Measurements from ENCODE around the gene VPS41.

The VPS41 gene

DNA sequence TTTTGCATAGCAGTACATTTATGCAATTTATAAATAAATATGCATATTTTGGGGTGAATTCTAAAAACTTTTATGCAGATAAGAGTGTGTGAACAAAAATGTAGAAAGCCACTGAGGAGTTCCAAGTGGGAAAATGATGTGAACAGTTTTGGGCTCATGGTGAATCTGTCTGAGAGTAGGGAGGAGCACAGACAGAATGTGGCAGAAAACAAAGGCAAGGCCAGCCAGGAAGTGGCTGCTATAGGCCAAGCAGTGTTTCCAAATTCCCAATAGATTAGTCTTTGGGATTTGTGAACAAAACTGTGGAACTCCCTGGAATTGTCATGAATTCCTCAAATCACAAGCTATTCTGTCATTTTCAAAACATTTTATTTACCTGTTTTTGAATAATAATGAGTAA lies 204.2 kb downstream of the VPS41 start:
- H3K36me3 ChIP-seq (ENCODE audit: insufficient read depth, low read length), result no peaks in the 10 kb centered on the region
- H3K27me3 ChIP-seq (ENCODE audit: insufficient read depth, low read length), result no peaks in the 10 kb centered on the region
- no peak overlapping the region for H2AFZ ChIP-seq (ENCODE audit: low read depth, low read length)
- H3K9me3 ChIP-seq (ENCODE audit: low read length), result no peaks in the 10 kb centered on the region
- H3K4me1 ChIP-seq (ENCODE audit: insufficient read depth, low read length), result no peaks in the 10 kb centered on the region
- H3K4me3 ChIP-seq (ENCODE audit: low read length), result no peak overlapping the region

DNA sequence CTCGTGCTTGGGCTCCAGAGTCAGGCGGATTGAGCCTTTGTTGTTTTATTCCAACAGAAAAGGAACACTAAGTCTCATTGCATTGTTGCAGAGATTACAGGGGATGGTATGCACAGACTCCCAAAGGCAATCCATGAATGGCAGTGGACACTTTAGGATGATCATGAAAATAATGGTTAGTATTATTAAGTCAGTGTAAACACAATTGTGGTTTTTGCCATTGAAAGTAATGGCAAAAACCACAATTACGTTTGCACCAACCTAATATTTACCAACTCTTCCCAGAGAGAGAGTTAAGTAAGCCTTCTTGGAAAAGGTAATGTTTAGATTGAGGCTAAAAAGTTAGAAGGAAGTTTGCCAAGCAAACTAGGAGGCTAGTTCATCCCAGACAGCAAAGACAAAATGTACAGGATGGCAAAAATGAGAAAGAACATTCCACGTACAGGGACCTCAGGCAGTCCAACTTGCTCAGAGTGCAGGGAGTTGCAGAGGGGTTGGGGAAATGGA lies 204.9 kb downstream of the VPS41 start:
- no peak overlapping the region for H2AFZ ChIP-seq (ENCODE audit: low read depth, low read length)
- H3K27me3 ChIP-seq (ENCODE audit: insufficient read depth, low read length), result no peaks in the 10 kb centered on the region
- no peaks in the 10 kb centered on the region for H3K9me3 ChIP-seq (ENCODE audit: low read length)
- H3K4me1 ChIP-seq (ENCODE audit: insufficient read depth, low read length), result no peaks in the 10 kb centered on the region
- no peaks in the 10 kb centered on the region for H3K36me3 ChIP-seq (ENCODE audit: insufficient read depth, low read length)
- no peak overlapping the region for H3K4me3 ChIP-seq (ENCODE audit: low read length)

GRCh38 chr7:38703093-38703492 lies 205.9 kb downstream of the VPS41 start:
- no peak overlapping the region for H2AFZ ChIP-seq (ENCODE audit: low read depth, low read length)
- H3K36me3 ChIP-seq (ENCODE audit: insufficient read depth, low read length), result no peaks in the 10 kb centered on the region
- no peaks in the 10 kb centered on the region for H3K4me1 ChIP-seq (ENCODE audit: insufficient read depth, low read length)
- no peaks in the 10 kb centered on the region for H3K27me3 ChIP-seq (ENCODE audit: insufficient read depth, low read length)
- no peaks in the 10 kb centered on the region for H3K9me3 ChIP-seq (ENCODE audit: low read length)
- no peak overlapping the region for H3K4me3 ChIP-seq (ENCODE audit: low read length)

DNA sequence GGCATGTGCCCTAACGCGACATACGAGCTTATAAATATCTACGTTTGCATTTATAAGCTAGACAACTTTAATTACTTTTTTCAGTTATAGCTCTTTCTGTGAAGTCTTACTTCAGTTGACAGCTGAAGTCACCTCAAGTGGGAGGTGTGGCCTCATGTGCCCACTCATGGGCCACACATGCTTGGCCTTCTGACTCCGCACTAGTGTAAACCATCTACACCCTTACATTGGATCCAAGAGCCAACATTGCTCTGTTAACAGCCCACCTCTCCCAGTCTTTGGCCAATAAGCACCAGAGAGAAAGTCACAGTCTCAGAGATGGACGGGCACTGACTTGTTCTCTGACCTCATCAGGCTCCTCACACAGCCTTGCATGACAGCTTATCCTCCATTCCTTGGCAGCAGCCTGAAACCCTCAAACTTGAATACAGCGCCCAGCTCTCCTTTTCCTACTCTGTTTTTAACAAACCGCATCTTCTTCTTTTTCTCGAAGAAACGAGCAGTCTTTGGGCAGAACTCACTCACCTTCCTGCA lies 206.9 kb downstream of the VPS41 start:
- Histone ChIP-seq H2AFZ (ENCODE audit: low read depth, low read length) (no peak overlapping the region), H3K27me3 (ENCODE audit: insufficient read depth, low read length) (no peaks in the 10 kb centered on the region), H3K9me3 (ENCODE audit: low read length) (no peaks in the 10 kb centered on the region), H3K36me3 (ENCODE audit: insufficient read depth, low read length) (no peaks in the 10 kb centered on the region), H3K4me1 (ENCODE audit: insufficient read depth, low read length) (no peaks in the 10 kb centered on the region), H3K4me3 (ENCODE audit: low read length) (no peak overlapping the region)

GRCh38 chr7:38700116-38700515 lies 208.9 kb downstream of the VPS41 start:
- H3K4me1 ChIP-seq (ENCODE audit: insufficient read depth, low read length), result no peaks in the 10 kb centered on the region
- H3K4me3 ChIP-seq (ENCODE audit: low read length), result no peak overlapping the region
- no peak overlapping the region for H2AFZ ChIP-seq (ENCODE audit: low read depth, low read length)
- no peaks in the 10 kb centered on the region for H3K27me3 ChIP-seq (ENCODE audit: insufficient read depth, low read length)
- peaks cover 2% of the 10 kb centered on the region for H3K9me3 ChIP-seq (ENCODE audit: low read length)
- no peaks in the 10 kb centered on the region for H3K36me3 ChIP-seq (ENCODE audit: insufficient read depth, low read length)

DNA sequence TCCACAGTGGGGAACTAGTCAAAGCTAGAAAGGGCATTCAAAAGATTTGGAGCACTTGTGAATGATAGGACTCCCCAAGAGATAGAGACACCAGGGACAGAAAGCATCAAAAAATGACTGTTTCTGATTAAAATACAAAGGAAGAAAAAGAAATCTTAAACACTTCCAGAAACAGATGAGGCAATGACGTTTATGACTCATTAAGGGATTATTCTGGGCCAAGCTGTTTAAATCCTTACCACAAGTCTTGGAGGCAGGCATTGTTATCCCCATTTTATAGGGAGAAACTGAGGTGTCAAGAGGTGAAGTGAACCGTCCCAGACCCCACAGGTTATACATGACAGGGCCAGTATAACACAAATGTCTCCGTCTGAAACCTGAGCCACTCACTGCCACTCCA lies 209.5 kb downstream of the VPS41 start:
- Histone ChIP-seq H3K4me3 (ENCODE audit: low read length) (no peak overlapping the region), H3K4me1 (ENCODE audit: insufficient read depth, low read length) (no peaks in the 10 kb centered on the region), H3K36me3 (ENCODE audit: insufficient read depth, low read length) (no peaks in the 10 kb centered on the region), H2AFZ (ENCODE audit: low read depth, low read length) (no peak overlapping the region), H3K27me3 (ENCODE audit: insufficient read depth, low read length) (no peaks in the 10 kb centered on the region), H3K9me3 (ENCODE audit: low read length) (peaks cover 2% of the 10 kb centered on the region)

DNA sequence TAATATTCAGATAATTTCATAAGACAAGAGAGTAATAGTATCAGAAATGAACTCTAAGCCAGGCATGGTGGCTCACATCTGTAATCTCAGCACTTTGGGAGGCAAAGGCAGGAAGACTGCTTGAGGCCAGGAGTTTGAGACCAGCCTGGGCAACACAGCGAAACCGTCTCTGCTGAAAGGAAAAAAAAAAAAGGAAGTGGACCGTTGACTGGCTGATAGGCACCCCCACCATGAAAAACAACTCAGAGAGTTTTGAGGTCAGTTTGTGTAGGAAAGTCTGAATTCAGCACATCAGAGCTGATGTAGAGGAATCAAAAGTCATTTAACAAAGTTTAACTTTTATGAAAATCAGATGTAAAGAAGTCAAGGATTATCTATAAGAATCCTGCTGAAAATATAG lies 214.7 kb downstream of the VPS41 start:
- Histone ChIP-seq H3K27me3 (ENCODE audit: insufficient read depth, low read length) (no peaks in the 10 kb centered on the region), H3K4me3 (ENCODE audit: low read length) (no peak overlapping the region), H3K4me1 (ENCODE audit: insufficient read depth, low read length) (no peaks in the 10 kb centered on the region), H3K9me3 (ENCODE audit: low read length) (peaks cover 2% of the 10 kb centered on the region), H2AFZ (ENCODE audit: low read depth, low read length) (no peak overlapping the region), H3K36me3 (ENCODE audit: insufficient read depth, low read length) (no peaks in the 10 kb centered on the region)

DNA sequence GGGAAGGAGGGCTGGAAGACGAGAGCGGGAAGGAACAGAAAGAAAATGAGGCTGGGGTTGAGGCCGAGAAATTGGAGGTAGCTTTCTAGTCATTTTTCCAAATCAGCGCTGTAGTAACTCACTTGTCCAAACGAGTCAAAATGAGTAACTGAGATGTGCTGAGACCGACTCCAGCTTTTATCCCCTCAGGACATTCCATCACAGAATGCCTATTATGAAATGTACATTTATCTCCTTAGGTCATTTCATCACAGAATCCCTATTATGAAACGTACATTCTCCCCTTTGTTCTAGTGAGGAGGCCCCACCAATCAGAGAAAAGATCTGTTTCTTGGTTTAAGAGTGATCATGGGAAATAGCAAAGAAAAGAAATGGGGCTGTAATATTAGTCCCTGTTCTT lies 222.1 kb downstream of the VPS41 start:
- H2AFZ ChIP-seq (ENCODE audit: low read depth, low read length), result no peak overlapping the region
- H3K27me3 ChIP-seq (ENCODE audit: insufficient read depth, low read length), result no peaks in the 10 kb centered on the region
- H3K36me3 ChIP-seq (ENCODE audit: insufficient read depth, low read length), result no peaks in the 10 kb centered on the region
- H3K4me3 ChIP-seq (ENCODE audit: low read length), result no peak overlapping the region
- no peaks in the 10 kb centered on the region for H3K4me1 ChIP-seq (ENCODE audit: insufficient read depth, low read length)
- H3K9me3 ChIP-seq (ENCODE audit: low read length), result no peaks in the 10 kb centered on the region

- H3K9me3 ChIP-seq (ENCODE audit: low read length), result no peaks in the 10 kb centered on the region
- H3K27me3 ChIP-seq (ENCODE audit: insufficient read depth, low read length), result no peaks in the 10 kb centered on the region
- H3K36me3 ChIP-seq (ENCODE audit: insufficient read depth, low read length), result no peaks in the 10 kb centered on the region
- no peak overlapping the region for H2AFZ ChIP-seq (ENCODE audit: low read depth, low read length)
- no peak overlapping the region for H3K4me3 ChIP-seq (ENCODE audit: low read length)
- no peaks in the 10 kb centered on the region for H3K4me1 ChIP-seq (ENCODE audit: insufficient read depth, low read length)
Observed at GRCh38 chr7:38685851-38686250, 223.1 kb downstream of the VPS41 start.

DNA sequence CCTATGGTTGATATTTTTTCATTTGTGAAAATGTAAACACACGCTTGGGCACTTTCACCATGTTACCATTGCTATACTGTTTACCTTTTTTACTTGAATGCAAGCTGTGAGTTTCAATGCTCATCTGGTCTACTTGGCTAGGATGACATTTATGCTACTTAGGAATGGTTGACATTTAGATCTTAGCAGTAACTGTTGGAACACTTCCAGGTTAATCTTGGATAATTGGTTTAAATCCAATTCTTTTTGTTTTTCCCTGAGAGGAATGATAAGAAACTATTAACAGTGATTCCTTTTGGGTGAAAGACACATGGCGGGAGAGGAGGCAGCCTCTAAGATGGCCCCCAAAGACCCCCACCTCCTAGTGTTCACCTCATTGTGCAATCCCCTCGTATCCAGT lies 226.4 kb downstream of the VPS41 start:
- H3K4me3 ChIP-seq (ENCODE audit: low read length), result no peak overlapping the region
- H3K27me3 ChIP-seq (ENCODE audit: insufficient read depth, low read length), result no peaks in the 10 kb centered on the region
- H3K36me3 ChIP-seq (ENCODE audit: insufficient read depth, low read length), result no peaks in the 10 kb centered on the region
- no peaks in the 10 kb centered on the region for H3K4me1 ChIP-seq (ENCODE audit: insufficient read depth, low read length)
- no peaks in the 10 kb centered on the region for H3K9me3 ChIP-seq (ENCODE audit: low read length)
- H2AFZ ChIP-seq (ENCODE audit: low read depth, low read length), result no peak overlapping the region

DNA sequence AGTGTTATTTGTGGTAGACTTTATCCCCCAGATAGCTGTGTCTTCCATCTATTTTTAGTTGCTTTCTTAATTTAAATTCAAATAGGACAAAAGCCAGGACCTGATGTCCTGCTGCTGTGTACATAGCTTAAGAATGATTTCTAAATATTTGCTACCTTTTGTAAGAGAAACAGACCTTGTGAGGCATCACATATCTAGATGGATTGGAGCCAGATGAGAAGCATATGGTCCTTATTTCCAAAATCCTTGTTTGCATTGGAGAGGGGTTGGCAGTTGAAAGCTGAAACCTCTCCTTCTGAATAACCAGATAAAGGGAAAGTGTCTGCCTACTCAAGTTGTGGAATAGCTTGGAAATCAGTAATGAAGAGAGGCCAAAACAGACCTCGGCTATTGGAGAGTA lies 227.1 kb downstream of the VPS41 start:
- Histone ChIP-seq H3K36me3 (ENCODE audit: insufficient read depth, low read length) (no peaks in the 10 kb centered on the region), H3K4me3 (ENCODE audit: low read length) (no peak overlapping the region), H2AFZ (ENCODE audit: low read depth, low read length) (no peak overlapping the region), H3K27me3 (ENCODE audit: insufficient read depth, low read length) (no peaks in the 10 kb centered on the region), H3K9me3 (ENCODE audit: low read length) (no peaks in the 10 kb centered on the region), H3K4me1 (ENCODE audit: insufficient read depth, low read length) (no peaks in the 10 kb centered on the region)

DNA sequence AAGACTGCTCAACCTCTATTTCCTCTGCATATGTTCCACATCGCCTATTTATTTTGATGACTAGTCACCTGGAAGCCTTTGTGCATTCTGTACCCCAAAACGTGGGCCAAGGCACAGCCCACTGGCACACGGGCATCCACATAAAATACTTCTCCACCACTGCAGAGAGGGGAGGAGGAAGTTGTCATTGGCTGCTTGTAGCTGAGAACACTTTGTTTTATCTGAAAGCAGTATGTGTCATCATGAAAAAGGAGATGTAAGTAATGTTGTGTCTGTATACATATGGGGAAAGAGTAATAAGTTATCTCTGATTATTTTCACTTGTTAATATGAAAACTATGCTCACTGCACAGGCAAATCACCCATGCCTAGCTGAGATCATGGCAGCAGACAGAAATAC lies 229.6 kb downstream of the VPS41 start:
- no peaks in the 10 kb centered on the region for H3K4me1 ChIP-seq (ENCODE audit: insufficient read depth, low read length)

GRCh38 chr7:38678698-38679054 lies 230.3 kb downstream of the VPS41 start:
- no peaks in the 10 kb centered on the region for H3K36me3 ChIP-seq (ENCODE audit: insufficient read depth, low read length)
- no peaks in the 10 kb centered on the region for H3K9me3 ChIP-seq (ENCODE audit: low read length)
- H3K4me3 ChIP-seq (ENCODE audit: low read length), result no peak overlapping the region
- H2AFZ ChIP-seq (ENCODE audit: low read depth, low read length), result no peak overlapping the region
- H3K4me1 ChIP-seq (ENCODE audit: insufficient read depth, low read length), result no peaks in the 10 kb centered on the region
- no peaks in the 10 kb centered on the region for H3K27me3 ChIP-seq (ENCODE audit: insufficient read depth, low read length)

More for the DNA sequence above, 229.6 kb downstream of the VPS41 start:
- no peaks in the 10 kb centered on the region for H3K27me3 ChIP-seq (ENCODE audit: insufficient read depth, low read length)
- no peak overlapping the region for H3K4me3 ChIP-seq (ENCODE audit: low read length)
- no peaks in the 10 kb centered on the region for H3K36me3 ChIP-seq (ENCODE audit: insufficient read depth, low read length)
- no peaks in the 10 kb centered on the region for H3K9me3 ChIP-seq (ENCODE audit: low read length)
- no peak overlapping the region for H2AFZ ChIP-seq (ENCODE audit: low read depth, low read length)

- Histone ChIP-seq H3K27me3 (ENCODE audit: insufficient read depth, low read length) (no peaks in the 10 kb centered on the region), H3K4me3 (ENCODE audit: low read length) (no peak overlapping the region), H3K4me1 (ENCODE audit: insufficient read depth, low read length) (no peaks in the 10 kb centered on the region), H3K9me3 (ENCODE audit: low read length) (no peaks in the 10 kb centered on the region), H3K36me3 (ENCODE audit: insufficient read depth, low read length) (no peaks in the 10 kb centered on the region), H2AFZ (ENCODE audit: low read depth, low read length) (no peak overlapping the region)
Observed at GRCh38 chr7:38677981-38678697, 230.9 kb downstream of the VPS41 start.

Data from neuron (in vitro differentiated cells).